OCI-LY3 (cell line): ENCODE data around the gene CBFA2T2.

ENCODE experiments used
- CTCF ChIP-seq: fragments of 200-600, 300-600 bp; sonication (generic); IDR thresholded peaks from 2 replicates; pipeline ENCODE4 v1.5.1; 2014; ENCODE audit warnings: antibody characterized with exemption, low read length, low read depth
- EZH2phosphoT487 ChIP-seq: fragments of 200-600 bp; shearing (Covaris generic); IDR thresholded peaks from 2 replicates; pipeline ENCODE4 v1.6.1; 2018; ENCODE audit warnings: antibody characterized with exemption, mixed run types, low read depth

- no peak for TF ChIP-seq CTCF
- TF ChIP-seq EZH2phosphoT487 = no peak
Observed at GRCh38 chr20:33667245-33667675, 177.4 kb downstream of the CBFA2T2 start.
